Measurements from ENCODE around the gene NOG. TPM values are rescaled to one million over a fixed set of nuclear protein-coding genes. Genes with fewer than 3 reads are reported as not detected.

The NOG gene
- total RNA-seq, 4 donors from 2014 or later: 0.22 to 0.34 TPM; not detected in 2

DNA sequence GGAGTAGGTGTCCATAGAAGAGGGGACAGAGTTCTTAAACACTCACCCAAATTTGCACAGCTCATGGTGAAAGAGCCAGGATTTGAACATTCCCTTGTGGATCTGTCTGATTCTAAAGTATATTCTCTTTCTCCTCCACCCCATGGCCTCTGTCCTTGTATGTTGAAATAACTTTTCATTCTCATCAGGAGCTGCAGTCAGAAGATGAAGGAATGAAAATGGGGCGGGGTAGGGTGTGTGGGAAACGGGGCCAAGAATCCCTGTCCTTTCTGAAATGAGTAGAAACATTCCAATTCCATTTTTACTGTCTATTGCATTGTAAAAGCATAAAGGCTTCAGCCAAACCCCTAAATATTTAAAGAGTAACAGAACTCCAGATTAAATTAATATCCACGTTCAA is 42.8 kb downstream of the NOG start:
- TF ChIP-seq, protein P1, sequence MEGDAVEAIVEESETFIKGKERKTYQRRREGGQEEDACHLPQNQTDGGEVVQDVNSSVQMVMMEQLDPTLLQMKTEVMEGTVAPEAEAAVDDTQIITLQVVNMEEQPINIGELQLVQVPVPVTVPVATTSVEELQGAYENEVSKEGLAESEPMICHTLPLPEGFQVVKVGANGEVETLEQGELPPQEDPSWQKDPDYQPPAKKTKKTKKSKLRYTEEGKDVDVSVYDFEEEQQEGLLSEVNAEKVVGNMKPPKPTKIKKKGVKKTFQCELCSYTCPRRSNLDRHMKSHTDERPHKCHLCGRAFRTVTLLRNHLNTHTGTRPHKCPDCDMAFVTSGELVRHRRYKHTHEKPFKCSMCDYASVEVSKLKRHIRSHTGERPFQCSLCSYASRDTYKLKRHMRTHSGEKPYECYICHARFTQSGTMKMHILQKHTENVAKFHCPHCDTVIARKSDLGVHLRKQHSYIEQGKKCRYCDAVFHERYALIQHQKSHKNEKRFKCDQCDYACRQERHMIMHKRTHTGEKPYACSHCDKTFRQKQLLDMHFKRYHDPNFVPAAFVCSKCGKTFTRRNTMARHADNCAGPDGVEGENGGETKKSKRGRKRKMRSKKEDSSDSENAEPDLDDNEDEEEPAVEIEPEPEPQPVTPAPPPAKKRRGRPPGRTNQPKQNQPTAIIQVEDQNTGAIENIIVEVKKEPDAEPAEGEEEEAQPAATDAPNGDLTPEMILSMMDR (IDR thresholded peaks at IDR 0.05; ENCODE audit: low read depth): no peak

DNA sequence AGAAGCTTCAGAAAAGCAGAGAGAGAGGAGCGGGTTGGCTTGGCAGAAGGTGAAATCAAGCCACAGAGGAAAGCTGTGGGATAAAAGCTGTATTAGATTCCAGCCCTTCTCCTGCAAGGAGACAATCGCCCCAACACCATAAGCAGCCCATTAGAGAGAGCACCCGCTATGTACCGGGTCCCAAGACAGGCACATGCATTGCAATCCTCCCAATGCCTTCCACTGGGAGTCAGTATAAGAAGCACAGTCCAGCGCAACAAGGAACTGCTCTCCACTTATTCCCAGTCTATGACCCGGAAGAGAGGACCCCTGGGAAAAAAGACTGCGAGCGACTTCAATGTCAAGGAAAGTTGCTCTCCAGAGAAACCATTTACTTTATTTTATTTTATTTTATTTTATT is 43.8 kb downstream of the NOG start:
- TF ChIP-seq, protein P1 (IDR thresholded peaks at IDR 0.05; ENCODE audit: low read depth): no peak

DNA sequence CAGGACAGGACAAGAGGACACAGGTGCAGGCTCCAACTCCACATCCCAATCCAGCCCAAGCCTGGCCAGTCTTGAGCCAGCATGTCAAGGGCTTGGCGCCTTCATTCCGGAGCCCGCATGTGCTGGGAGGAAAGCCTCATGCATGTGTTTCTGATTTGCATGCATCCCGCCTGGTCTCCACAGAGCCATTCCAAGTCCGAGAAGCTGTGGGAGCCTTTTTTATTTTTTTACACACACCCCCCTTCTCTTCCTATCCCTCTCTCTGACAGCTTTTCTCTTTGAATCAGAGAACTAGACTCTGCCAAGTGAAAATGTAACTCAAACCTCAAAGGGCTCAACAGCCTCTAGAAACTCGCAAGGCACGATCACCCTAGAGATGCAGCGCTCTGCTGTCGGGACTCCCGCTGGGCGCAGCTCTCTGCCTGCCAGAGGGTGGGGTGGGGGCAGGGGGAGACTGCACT is 45.1 kb downstream of the NOG start:
- TF ChIP-seq, protein P1 (IDR thresholded peaks at IDR 0.05; ENCODE audit: low read depth): no peak

DNA sequence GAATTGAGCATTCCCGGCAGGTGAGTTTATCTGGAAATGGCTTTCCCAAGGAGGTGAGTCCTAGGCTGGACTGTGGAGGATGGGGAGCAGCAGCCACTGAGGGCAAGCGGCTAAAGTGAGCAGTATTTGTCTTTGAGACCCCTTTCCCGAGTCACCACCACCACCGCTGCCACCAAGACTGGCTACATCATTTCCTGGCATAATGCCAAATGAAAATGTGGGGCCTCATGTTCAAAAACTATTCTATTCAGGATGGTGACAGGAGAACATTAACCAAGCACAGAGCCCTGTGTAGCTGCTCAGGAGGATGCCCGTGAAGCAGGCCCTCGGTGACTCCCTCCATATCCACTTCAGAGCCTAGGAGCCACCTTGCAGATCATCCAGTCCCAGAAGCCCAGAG is 46.0 kb downstream of the NOG start:
- TF ChIP-seq, protein P1 (IDR thresholded peaks at IDR 0.05; ENCODE audit: low read depth): no peak

DNA sequence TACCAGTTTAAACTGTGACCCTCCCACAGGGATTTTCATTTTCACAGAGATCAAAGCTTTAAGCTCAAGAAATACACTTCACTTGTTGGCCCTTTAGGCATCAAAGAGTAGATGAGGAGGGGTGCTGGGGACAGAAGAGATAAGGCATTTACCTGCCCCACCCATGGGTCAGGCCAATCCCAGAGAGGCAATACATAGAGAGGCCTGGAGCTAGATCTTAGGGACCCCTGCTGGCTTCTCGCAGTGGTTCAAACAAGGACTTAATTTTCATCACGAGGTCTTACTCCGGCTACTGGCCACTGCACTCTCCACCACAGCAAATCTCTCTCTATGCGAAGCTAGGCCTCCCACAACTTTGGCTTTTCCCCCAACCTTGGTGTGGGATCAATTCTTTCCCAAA is 46.6 kb downstream of the NOG start:
- TF ChIP-seq, protein P1 (IDR thresholded peaks at IDR 0.05; ENCODE audit: low read depth): no peak

DNA sequence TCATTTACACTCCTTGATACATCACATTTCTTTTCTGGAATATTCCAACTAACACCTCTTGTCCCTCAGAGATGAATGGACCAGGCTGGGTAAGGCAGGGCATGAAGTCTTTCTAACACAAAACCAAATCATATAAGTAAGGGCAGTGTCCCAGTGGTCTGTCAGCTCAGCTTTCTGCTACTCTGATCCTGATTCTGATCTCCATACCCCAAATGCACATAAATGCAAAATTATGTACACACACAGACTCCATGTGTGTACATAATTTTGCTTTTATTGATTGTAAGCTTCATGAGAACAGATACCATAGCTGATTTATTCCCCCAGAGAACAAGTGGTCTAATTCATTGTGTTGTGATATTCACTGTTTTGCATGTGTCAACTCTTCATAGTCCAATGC is 47.9 kb downstream of the NOG start:
- TF ChIP-seq, protein P1 (IDR thresholded peaks at IDR 0.05; ENCODE audit: low read depth): no peak

DNA sequence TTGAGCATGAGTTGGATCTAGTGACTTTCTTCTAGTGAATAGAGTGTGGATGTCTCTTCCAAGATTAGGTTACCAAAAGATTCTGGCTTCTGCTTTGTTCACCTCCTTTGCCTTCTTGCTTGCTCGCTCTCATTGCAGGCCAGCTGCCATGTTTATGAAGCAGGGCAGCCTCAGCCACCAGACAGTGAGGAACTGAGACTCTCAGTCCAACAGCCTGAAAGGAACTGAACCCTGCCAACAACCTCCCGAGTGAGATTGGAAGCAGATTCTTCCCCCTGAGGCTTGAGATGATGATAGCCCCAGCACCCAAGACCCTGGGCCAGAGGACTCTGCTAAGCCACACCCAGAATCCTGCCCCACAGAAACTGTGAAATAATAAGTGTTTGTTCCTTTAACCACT is 48.4 kb downstream of the NOG start:
- TF ChIP-seq, protein P1 (IDR thresholded peaks at IDR 0.05; ENCODE audit: low read depth): no peak
